ENCODE data around the gene MYH15. TPM values are rescaled to one million over a fixed set of nuclear protein-coding genes. Genes with fewer than 3 reads are reported as not detected.

Gene MYH15
- 0.09 TPM in 1 of 2 replicates, not detected in the other for total RNA-seq

GRCh38 chr3:108510496-108510895 lies at the start of gene MYH15:
TSS of gene MYH15 (minus strand) at chr3:108510596. CDS start at chr3:108510530, 66 bp downstream.

Other genes with a start within 250 kb of the MYH15 start
- gene HHLA2, start 214.0 kb downstream of the MYH15 start, total RNA-seq: not detected in 2 replicates
- 4.9 and 6.4 TPM in 2 replicates for gene CIP2A, start 78.8 kb upstream of the MYH15 start, total RNA-seq
- 3.3 TPM in 2 replicates for gene DZIP3, start 79.1 kb upstream of the MYH15 start, total RNA-seq
- gene RETNLB, start 246.8 kb upstream of the MYH15 start, total RNA-seq: not detected in 2 replicates